Astrocyte of the cerebellum (primary cell): ENCODE results near the gene SBK3.
A peak's percentile ranks its signal among the peaks of the same experiment; 100 is the strongest.

Experiments used
- DNase-seq: peaks from one replicate; pipeline ENCODE4 v3.0.0-alpha.2; 2011; ENCODE audit warnings: low read depth
- H3K4me3 ChIP-seq: 2 replicates; pipeline ENCODE4 v1.5.1; 2011; ENCODE audit warnings: mild to moderate bottlenecking, low read depth, low read length, moderate library complexity
- in situ Hi-C: cut with HindIII; loops from 2 replicates; pipeline ENCODE4 v1.10.0; 2017; ENCODE audit warnings: low sequenced_read_pairs
- TF ChIP-seq, protein P1 (sequence below): IDR thresholded peaks from 2 replicates; pipeline ENCODE4 v1.5.1; 2012; ENCODE audit warnings: low read length, low read depth, moderate library complexity, mild to moderate bottlenecking; ENCODE audit errors: missing control alignments

Gene SBK3

DNA sequence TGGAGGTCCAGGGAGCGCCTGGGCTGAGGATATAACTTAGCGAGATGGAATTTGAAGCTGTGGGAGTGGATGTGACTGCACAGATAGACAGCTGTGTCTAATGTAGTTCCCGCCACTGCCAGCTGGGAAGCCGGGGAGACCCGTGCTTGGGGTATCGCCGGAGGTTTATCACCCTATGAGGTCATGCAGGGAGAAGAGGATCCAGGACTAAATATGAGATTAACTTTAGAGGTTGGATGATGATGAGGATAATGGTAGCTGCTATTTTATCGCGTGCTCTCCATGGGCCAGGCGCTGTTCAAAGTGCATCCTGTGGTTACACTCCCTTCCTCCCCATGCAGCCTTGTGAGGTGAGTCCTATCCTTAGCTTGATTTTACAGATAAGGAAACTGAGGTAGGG, 37.2 kb downstream of the SBK3 start:
- TF ChIP-seq, protein P1, sequence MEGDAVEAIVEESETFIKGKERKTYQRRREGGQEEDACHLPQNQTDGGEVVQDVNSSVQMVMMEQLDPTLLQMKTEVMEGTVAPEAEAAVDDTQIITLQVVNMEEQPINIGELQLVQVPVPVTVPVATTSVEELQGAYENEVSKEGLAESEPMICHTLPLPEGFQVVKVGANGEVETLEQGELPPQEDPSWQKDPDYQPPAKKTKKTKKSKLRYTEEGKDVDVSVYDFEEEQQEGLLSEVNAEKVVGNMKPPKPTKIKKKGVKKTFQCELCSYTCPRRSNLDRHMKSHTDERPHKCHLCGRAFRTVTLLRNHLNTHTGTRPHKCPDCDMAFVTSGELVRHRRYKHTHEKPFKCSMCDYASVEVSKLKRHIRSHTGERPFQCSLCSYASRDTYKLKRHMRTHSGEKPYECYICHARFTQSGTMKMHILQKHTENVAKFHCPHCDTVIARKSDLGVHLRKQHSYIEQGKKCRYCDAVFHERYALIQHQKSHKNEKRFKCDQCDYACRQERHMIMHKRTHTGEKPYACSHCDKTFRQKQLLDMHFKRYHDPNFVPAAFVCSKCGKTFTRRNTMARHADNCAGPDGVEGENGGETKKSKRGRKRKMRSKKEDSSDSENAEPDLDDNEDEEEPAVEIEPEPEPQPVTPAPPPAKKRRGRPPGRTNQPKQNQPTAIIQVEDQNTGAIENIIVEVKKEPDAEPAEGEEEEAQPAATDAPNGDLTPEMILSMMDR = no peak
- in situ Hi-C loops = no loop called here

DNA sequence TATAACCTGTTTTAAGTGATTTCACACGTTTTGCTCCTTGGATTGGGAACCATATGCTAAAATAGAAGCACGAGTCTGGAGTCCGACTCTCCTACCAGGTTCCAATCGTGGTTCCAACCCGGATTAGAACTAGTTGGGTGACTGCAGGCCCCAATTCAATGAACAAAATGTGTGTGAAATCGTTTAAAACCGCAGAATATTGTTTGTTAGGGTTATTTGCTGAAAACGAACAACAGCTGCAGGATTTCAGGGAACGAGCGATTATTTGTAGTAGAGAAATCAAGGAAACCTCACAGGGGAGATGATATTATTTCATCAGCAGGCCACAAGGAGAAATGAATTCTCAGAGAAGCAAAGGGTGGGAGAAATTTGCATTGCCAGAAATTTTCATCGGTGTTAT, 40.4 kb downstream of the SBK3 start:
- no peak for DNase-seq
- in situ Hi-C loops = no loop called here
- TF ChIP-seq, protein P1 = no peak

More for the DNA sequence above, 37.2 kb downstream of the SBK3 start:
- DNase-seq = no peak
- H3K4me3 ChIP-seq = no peak overlapping the region

DNA sequence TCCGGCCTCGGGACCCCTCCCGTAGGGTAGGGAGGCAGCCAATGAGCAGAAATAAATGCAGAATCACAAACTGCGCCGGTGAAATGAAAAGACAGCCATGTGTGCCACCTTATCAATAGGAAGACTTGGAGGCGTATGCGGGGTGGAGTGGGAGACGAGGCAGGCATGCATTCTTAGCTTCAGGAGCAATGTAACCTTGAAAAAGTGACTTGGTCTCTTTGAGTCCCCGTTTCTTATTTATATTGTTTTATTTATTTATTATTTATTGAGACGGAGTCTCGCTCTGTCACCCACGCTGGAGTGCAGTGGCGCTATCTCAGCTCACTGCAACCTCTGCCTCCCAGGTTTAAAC, 41.1 kb downstream of the SBK3 start:
- DNase-seq = no peak
- TF ChIP-seq, protein P1 = no peak
- in situ Hi-C loops = no loop called here
- no peak overlapping the region for H3K4me3 ChIP-seq

More for the DNA sequence above, 40.4 kb downstream of the SBK3 start:
- H3K4me3 ChIP-seq = no peak overlapping the region

DNA sequence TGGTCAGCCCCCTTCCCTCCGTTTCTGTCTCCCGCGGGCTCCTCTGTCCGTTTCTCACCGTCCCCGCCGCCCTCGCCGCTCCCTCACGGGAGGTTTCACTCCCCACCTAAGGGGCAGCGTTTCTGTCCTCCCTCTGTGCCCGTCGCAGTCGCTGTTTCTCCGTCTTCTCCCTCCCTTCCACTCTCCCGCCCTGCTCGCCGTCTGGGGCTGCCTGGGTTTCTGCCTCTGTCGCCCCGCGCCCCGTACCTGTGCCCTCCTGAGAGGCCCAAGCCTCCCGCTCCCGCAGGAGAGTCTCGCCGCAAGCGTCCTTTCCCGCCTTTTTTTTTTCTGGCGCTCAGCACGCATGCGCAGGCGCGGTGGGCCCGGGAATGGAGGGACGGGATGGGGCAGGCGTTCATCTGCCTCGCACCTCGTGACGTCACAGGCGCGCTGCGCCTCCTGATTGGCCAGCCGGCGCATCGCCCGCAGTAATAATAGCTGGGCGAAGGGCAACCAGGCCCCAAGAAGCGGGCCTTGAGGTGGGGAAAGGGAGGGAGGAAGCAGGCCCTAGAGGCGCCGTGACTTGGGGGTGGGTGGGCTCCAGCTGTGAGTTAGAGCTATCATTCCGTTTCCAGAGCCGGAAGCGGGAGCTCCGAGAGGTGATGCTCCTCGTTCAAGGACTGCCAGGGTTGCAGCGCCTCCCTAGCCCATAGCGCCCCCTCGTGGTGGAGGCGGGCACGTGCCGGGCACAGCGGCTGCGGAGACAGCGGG, 41.7 kb downstream of the SBK3 start:
- in situ Hi-C loops = no loop called here
- TF ChIP-seq, protein P1 = peak; percentile 94
- peak overlapping the region; percentile 38 for H3K4me3 ChIP-seq

DNA sequence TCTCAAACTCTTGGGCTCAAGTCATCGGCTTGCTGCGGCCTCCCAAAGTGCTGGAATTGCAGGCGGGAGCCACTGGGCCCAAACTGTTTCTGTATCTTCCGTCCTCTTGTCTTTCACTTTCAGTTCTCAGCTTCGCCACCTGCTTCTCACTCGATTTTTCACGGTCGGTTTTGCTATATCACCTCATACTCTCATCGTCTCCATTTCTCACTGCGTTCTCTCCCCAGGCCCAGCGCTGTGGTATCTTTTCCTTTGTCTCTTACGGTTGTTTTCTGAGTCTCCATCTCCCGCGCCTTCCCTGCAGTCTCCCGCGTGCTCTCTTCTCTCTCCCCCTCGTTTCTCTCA, 42.2 kb downstream of the SBK3 start:
- TF ChIP-seq, protein P1 = no peak
- H3K4me3 ChIP-seq = no peak overlapping the region
- DNase-seq = no peak
- in situ Hi-C loops = no loop called here

More for the DNA sequence above, 41.7 kb downstream of the SBK3 start:
- DNase-seq = peak; percentile 77

DNA sequence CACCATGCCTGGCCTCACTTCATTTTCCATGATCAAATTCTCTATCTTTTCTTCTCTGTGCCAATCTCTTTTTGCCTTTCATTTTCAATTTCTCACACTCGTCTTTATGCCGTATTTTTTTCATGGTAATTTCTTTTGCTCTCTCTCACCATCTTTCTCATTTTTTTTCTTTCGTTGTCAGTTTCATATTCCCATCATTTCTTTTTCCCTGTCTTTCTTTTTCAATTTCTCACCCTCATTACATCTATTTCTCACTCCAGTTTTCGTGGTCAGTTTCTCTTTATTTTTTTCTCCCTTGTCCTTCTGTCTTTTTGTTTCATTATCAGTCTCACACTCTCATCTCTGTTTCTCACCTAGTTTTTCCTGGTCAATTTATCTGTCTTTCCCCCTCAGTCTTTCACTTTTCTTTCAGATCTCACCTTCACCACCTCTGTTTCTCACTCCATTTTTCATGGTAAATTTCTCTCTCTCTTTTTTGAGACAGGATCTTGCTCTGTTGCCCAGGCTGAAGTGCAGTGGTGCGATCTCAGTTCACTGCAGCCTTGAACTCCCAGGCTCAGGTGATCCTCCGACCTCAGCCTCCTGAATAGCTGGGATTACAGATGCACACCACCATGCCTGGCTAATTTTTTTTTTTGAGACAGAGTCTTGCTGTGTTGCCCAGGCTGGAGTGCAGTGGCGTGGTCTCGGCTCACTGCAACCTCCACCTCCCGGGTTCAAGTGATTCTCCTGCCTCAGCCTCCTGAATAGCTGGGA, 43.0 kb downstream of the SBK3 start:
- no peak overlapping the region for H3K4me3 ChIP-seq
- DNase-seq = no peak
- in situ Hi-C loops = no loop called here
- TF ChIP-seq, protein P1 = no peak
